Right cardiac atrium (tissue), 5 donors: Measurements from ENCODE around the gene PRR12. TPM values are rescaled to one million over a fixed set of nuclear protein-coding genes. Genes with fewer than 3 reads are reported as not detected.

Experiments used
- ATAC-seq, 2 donors: fragments of 200-7000 bp; cut with Tn5 transposase; one replicate each; pipeline versions ENCODE4 v1.8.0 to v1.9.1; 2020; ENCODE audit warnings: moderate library complexity in 2 of 2, mild to moderate bottlenecking in 1 of 2
- DNase-seq, 3 donors: peaks; one replicate each; pipeline ENCODE4 v3.0.0-alpha.2; 2020
- H3K27ac ChIP-seq: one replicate; pipeline ENCODE4 v1.5.1; 2013; ENCODE audit warnings: mild to moderate bottlenecking, low read length, control low read depth, moderate library complexity
- H3K27me3 ChIP-seq: one replicate; pipeline ENCODE4 v1.6.1; 2013; ENCODE audit not compliant: control insufficient read depth, insufficient read depth
- H3K4me1 ChIP-seq: one replicate; pipeline ENCODE4 v1.6.1; 2013; ENCODE audit warnings: low read length; ENCODE audit not compliant: control insufficient read depth, insufficient read depth
- H3K4me3 ChIP-seq: one replicate; pipeline ENCODE4 v1.5.1; 2013; ENCODE audit warnings: low read length, control low read depth
- H3K9me3 ChIP-seq: one replicate; pipeline ENCODE4 v1.6.1; 2013; ENCODE audit warnings: low read length; ENCODE audit not compliant: control insufficient read depth
- WGBS: extraction: QIAGEN DNeasy Blood & Tissue Kit; methylation state at CpG from one replicate; pipeline ENCODE4 v1.1.7; 2013; 5-methylcytosine and 5-hydroxymethylcytosine counted together
- intact Hi-C, 4 donors: fragments of 100-400 bp; cut with DNase I; formaldehyde crosslinking; loops; one replicate each; pipeline versions ENCODE4 v1.11.0 to v1.14.0; 2022 to 2023
- polyA plus RNA-seq: library from polyadenylated mRNA; stranded (reverse); fragments of 200-250 nt; gene quantifications from one replicate; pipeline ENCODE4 v1.2.3, GENCODE V29; 2013
- total RNA-seq, 4 donors: library from RNA; stranded (reverse); fragmentation: NEBNext Ultra II Directional; extraction: Animal tissue kit (Norgen Biotek cat#: 25700); gene quantifications; one replicate each; pipeline ENCODE4 v1.2.1, GENCODE V29; 2021
- donor health status: healthy with polysubstance abuse.
- donor health status: DM: no; HTN: yes; CAD: no.
- donor health status: DM: no; HTN: no; CAD: no.
- donor health status: DM: no; HTN: yes; CAD: no; lungs with severe emphysema.
- donor health status: DM: yes; HTN: yes; CAD: no.

Gene PRR12
- total and polyA plus RNA-seq, 5 donors, result 9.8 to 19.9 (median 16.6) TPM

- 95% methylated on average over 29 of the region's 29 CpGs for WGBS
- no peaks in the 10 kb centered on the region for H3K27me3 ChIP-seq
- peak in 2 of 3 donors; percentile 46 to 73 for DNase-seq
- H3K4me1 ChIP-seq, result peaks cover under 1% of the 10 kb centered on the region
- no peak overlapping the region for H3K27ac ChIP-seq
- no peak for ATAC-seq
- no peak overlapping the region for H3K4me3 ChIP-seq
- H3K9me3 ChIP-seq, result no peaks in the 10 kb centered on the region
- intact Hi-C loops, result loop anchor here in 2 of 4 donors (10.0 kb wide), 2 partner anchors 67 to 77 kb away; partner anchors contain the start of genes BCL2L12 (in 1 of the 2), IRF3 (in 1 of the 2) and PRMT1 (in 1 of the 2)
Observed at GRCh38 chr19:49597703-49597974, 6.7 kb downstream of the PRR12 start.

- DNase-seq (no peak), ATAC-seq (no peak)
- 92% methylated on average over 26 of the region's 26 CpGs for WGBS
- intact Hi-C loops, result loop anchor here in 2 of 4 donors (10.0 kb wide), 2 partner anchors 65 to 75 kb away; partner anchors contain the start of genes BCL2L12 (in 1 of the 2), IRF3 (in 1 of the 2) and PRMT1 (in 1 of the 2)
- Histone ChIP-seq H3K27ac (no peak overlapping the region), H3K27me3 (no peaks in the 10 kb centered on the region), H3K4me1 (no peaks in the 10 kb centered on the region), H3K9me3 (no peaks in the 10 kb centered on the region), H3K4me3 (no peak overlapping the region)
Observed at GRCh38 chr19:49599378-49600295, 8.7 kb downstream of the PRR12 start.

- intact Hi-C loops, result no loop called here
- H3K27me3 ChIP-seq, result no peaks in the 10 kb centered on the region
- no peak overlapping the region for H3K27ac ChIP-seq
- no peak overlapping the region for H3K4me3 ChIP-seq
- 95% methylated on average over 38 of the region's 38 CpGs for WGBS
- peak in 2 of 3 donors; percentile 42 to 75 for DNase-seq
- peaks cover 3% of the 10 kb centered on the region for H3K4me1 ChIP-seq
- H3K9me3 ChIP-seq, result no peaks in the 10 kb centered on the region
- ATAC-seq, result peak in 1 of 2 donors; percentile 4
Observed at GRCh38 chr19:49601482-49602038, 10.6 kb downstream of the PRR12 start.

GRCh38 chr19:49602806-49603205 is 11.8 kb downstream of the PRR12 start:
- H3K27me3 ChIP-seq, result no peaks in the 10 kb centered on the region
- ATAC-seq, result no peak
- WGBS, result 97% methylated on average over 2 of the region's 2 CpGs
- H3K27ac ChIP-seq, result no peak overlapping the region
- intact Hi-C loops, result no loop called here
- H3K4me3 ChIP-seq, result no peak overlapping the region
- no peak for DNase-seq
- H3K9me3 ChIP-seq, result no peaks in the 10 kb centered on the region
- H3K4me1 ChIP-seq, result peaks cover 3% of the 10 kb centered on the region

- H3K9me3 ChIP-seq, result no peaks in the 10 kb centered on the region
- WGBS, result 79% methylated on average over 7 of the region's 7 CpGs
- no peak for ATAC-seq
- no peaks in the 10 kb centered on the region for H3K27me3 ChIP-seq
- intact Hi-C loops, result no loop called here
- peaks cover 3% of the 10 kb centered on the region for H3K4me1 ChIP-seq
- H3K27ac ChIP-seq, result no peak overlapping the region
- DNase-seq, result peak in 1 of 3 donors; percentile 47
- no peak overlapping the region for H3K4me3 ChIP-seq
Observed at GRCh38 chr19:49605605-49606004, 14.6 kb downstream of the PRR12 start.

GRCh38 chr19:49609499-49610092 is 18.6 kb downstream of the PRR12 start:
- no peaks in the 10 kb centered on the region for H3K27me3 ChIP-seq
- no peaks in the 10 kb centered on the region for H3K9me3 ChIP-seq
- intact Hi-C loops, result no loop called here
- H3K27ac ChIP-seq, result no peak overlapping the region
- H3K4me1 ChIP-seq, result peaks cover 5% of the 10 kb centered on the region
- no peak for ATAC-seq
- DNase-seq, result peak in 1 of 3 donors; percentile 26
- H3K4me3 ChIP-seq, result no peak overlapping the region
- WGBS, result 95% methylated on average over 12 of the region's 12 CpGs

- Histone ChIP-seq H3K4me1 (peaks cover 2% of the 10 kb centered on the region), H3K27me3 (no peaks in the 10 kb centered on the region), H3K27ac (no peak overlapping the region), H3K9me3 (no peaks in the 10 kb centered on the region), H3K4me3 (no peak overlapping the region)
- WGBS, result 69% methylated on average over 4 of the region's 4 CpGs
- DNase-seq (peak in 1 of 3 donors; percentile 13), ATAC-seq (peak in 1 of 2 donors; percentile 16)
- intact Hi-C loops, result no loop called here
Observed at GRCh38 chr19:49613374-49613773, 22.4 kb downstream of the PRR12 start.

GRCh38 chr19:49614096-49614833 is 23.3 kb downstream of the PRR12 start:
- Histone ChIP-seq H3K27ac (no peak overlapping the region), H3K27me3 (no peaks in the 10 kb centered on the region), H3K4me1 (peaks cover 2% of the 10 kb centered on the region), H3K9me3 (no peaks in the 10 kb centered on the region), H3K4me3 (no peak overlapping the region)
- intact Hi-C loops, result no loop called here
- DNase-seq (peak in 2 of 3 donors; percentile 30 to 54), ATAC-seq (peak in 1 of 2 donors; percentile 9)
- 83% methylated on average over 19 of the region's 19 CpGs for WGBS

- peaks cover 2% of the 10 kb centered on the region for H3K4me1 ChIP-seq
- peak in 2 of 3 donors; percentile 42 to 51 for DNase-seq
- WGBS, result 97% methylated on average over 23 of the region's 23 CpGs
- no peak overlapping the region for H3K4me3 ChIP-seq
- H3K9me3 ChIP-seq, result no peaks in the 10 kb centered on the region
- H3K27me3 ChIP-seq, result no peaks in the 10 kb centered on the region
- intact Hi-C loops, result no loop called here
- ATAC-seq, result no peak
- H3K27ac ChIP-seq, result no peak overlapping the region
Observed at GRCh38 chr19:49615861-49616260, 24.9 kb downstream of the PRR12 start.

- Histone ChIP-seq H3K9me3 (no peaks in the 10 kb centered on the region), H3K27me3 (no peaks in the 10 kb centered on the region), H3K27ac (no peak overlapping the region), H3K4me1 (peaks cover 2% of the 10 kb centered on the region), H3K4me3 (no peak overlapping the region)
- DNase-seq, result peak in 1 of 3 donors; percentile 28
- no peak for ATAC-seq
- WGBS, result 96% methylated on average over 7 of the region's 7 CpGs
- intact Hi-C loops, result no loop called here
Observed at GRCh38 chr19:49616532-49616931, 25.6 kb downstream of the PRR12 start.
